HFFc6 (cell line): ENCODE measurements around the gene CXorf58. TPM values are rescaled to one million over a fixed set of nuclear protein-coding genes. Genes with fewer than 3 reads are reported as not detected.

Source experiments
- DNase-seq: peaks from one replicate; pipeline ENCODE4 v3.0.0-alpha.2; 2018
- H3K27ac Mint-ChIP-seq: 2 replicates; pipeline ENCODE4 v1.8.0; 2020; ENCODE audit warnings: mild to moderate bottlenecking, mixed read lengths
- H3K27me3 Mint-ChIP-seq: 2 replicates; pipeline ENCODE4 v1.8.0; 2021; ENCODE audit warnings: mild to moderate bottlenecking, moderate library complexity, mixed read lengths; ENCODE audit not compliant: insufficient read depth
- H3K36me3 Mint-ChIP-seq: 2 replicates; pipeline ENCODE4 v1.8.0; 2021; ENCODE audit warnings: low read depth, mixed read lengths
- H3K4me1 Mint-ChIP-seq: 2 replicates; pipeline ENCODE4 v1.8.0; 2020; ENCODE audit warnings: low read depth, mixed read lengths
- H3K4me3 Mint-ChIP-seq: 2 replicates; pipeline ENCODE4 v1.8.0; 2020; ENCODE audit warnings: mild to moderate bottlenecking, moderate library complexity, mixed read lengths
- H3K9me3 Mint-ChIP-seq: 2 replicates; pipeline ENCODE4 v1.8.0; 2020; ENCODE audit warnings: mild to moderate bottlenecking, mixed read lengths
- CTCF ChIP-seq: fragments of 200-600 bp; sonication (generic); IDR thresholded peaks from 2 replicates; pipeline ENCODE4 v1.5.0; 2021; ENCODE audit warnings: antibody characterized with exemption, mild to moderate bottlenecking
- total RNA-seq, 6 experiments: library from RNA; stranded (reverse); fragmentation: NEBNext Ultra II Directional; extraction: Animal tissue kit (Norgen Biotek cat#: 25700); gene quantifications; 2 replicates in 1 of 6; 3 replicates in 5 of 6; pipeline ENCODE4 v1.2.3, GENCODE V29; 2021

The CXorf58 gene
- total RNA-seq, 6 experiments from 2014 or later, result not detected

GRCh38 chrX:23944234-23944633 is 36.4 kb downstream of the CXorf58 start:
- Mint-ChIP-seq H3K27ac (no peak overlapping the region), H3K27me3 (peaks cover 5% of the 10 kb centered on the region), H3K36me3 (no peaks in the 10 kb centered on the region), H3K4me3 (no peak overlapping the region), H3K4me1 (no peaks in the 10 kb centered on the region), H3K9me3 (no peaks in the 10 kb centered on the region)
- no peak for TF ChIP-seq CTCF
- no peak for DNase-seq

GRCh38 chrX:23945206-23945605 is 37.4 kb downstream of the CXorf58 start:
- no peaks in the 10 kb centered on the region for H3K9me3 Mint-ChIP-seq
- no peak for TF ChIP-seq CTCF
- no peaks in the 10 kb centered on the region for H3K4me1 Mint-ChIP-seq
- H3K27ac Mint-ChIP-seq, result no peak overlapping the region
- H3K4me3 Mint-ChIP-seq, result no peak overlapping the region
- no peaks in the 10 kb centered on the region for H3K36me3 Mint-ChIP-seq
- H3K27me3 Mint-ChIP-seq, result peaks cover 5% of the 10 kb centered on the region
- no peak for DNase-seq

GRCh38 chrX:23952391-23952790 is 44.6 kb downstream of the CXorf58 start:
- H3K4me1 Mint-ChIP-seq, result peaks cover 7% of the 10 kb centered on the region; the same call in 1 of the 2 replicates
- DNase-seq, result no peak
- no peak overlapping the region for H3K4me3 Mint-ChIP-seq
- H3K27me3 Mint-ChIP-seq, result peaks cover 3% of the 10 kb centered on the region
- no peak for TF ChIP-seq CTCF
- H3K9me3 Mint-ChIP-seq, result no peaks in the 10 kb centered on the region
- no peaks in the 10 kb centered on the region for H3K36me3 Mint-ChIP-seq
- H3K27ac Mint-ChIP-seq, result no peak overlapping the region

- Mint-ChIP-seq H3K4me3 (peak overlapping the region; percentile 72; the same call in 1 of the 2 replicates), H3K27ac (no peak overlapping the region), H3K27me3 (no peaks in the 10 kb centered on the region; the same call in 1 of the 2 replicates), H3K36me3 (no peaks in the 10 kb centered on the region), H3K4me1 (peaks cover 7% of the 10 kb centered on the region; the same call in 1 of the 2 replicates), H3K9me3 (no peaks in the 10 kb centered on the region)
- no peak for DNase-seq
- no peak for TF ChIP-seq CTCF
Observed at GRCh38 chrX:23952984-23953907, 45.4 kb downstream of the CXorf58 start.

- Mint-ChIP-seq H3K27me3 (no peaks in the 10 kb centered on the region; the same call in 1 of the 2 replicates), H3K4me1 (peaks cover 7% of the 10 kb centered on the region; the same call in 1 of the 2 replicates), H3K36me3 (no peaks in the 10 kb centered on the region), H3K9me3 (no peaks in the 10 kb centered on the region), H3K4me3 (no peak overlapping the region), H3K27ac (no peak overlapping the region)
- peak; percentile 21; the same call in 1 of the 2 replicates for TF ChIP-seq CTCF
- DNase-seq, result no peak
Observed at GRCh38 chrX:23953908-23954269, 46.1 kb downstream of the CXorf58 start.
